H1 (cell line): ENCODE data around the gene TSHR.

ENCODE experiments used
- JUND ChIP-seq: IDR thresholded peaks from 2 replicates; pipeline ENCODE4 v1.6.1; 2011; ENCODE audit warnings: mild to moderate bottlenecking, improper control_type of control experiment, low read length
- KDM1A ChIP-seq: fragments of 200-600, 300-600 bp; sonication (generic); IDR thresholded peaks from 2 replicates; pipeline ENCODE4 v1.7.1; 2016; ENCODE audit warnings: mild to moderate bottlenecking, low read length, borderline replicate concordance
- TF ChIP-seq, protein P1 (sequence below), 3 experiments: IDR thresholded peaks; 1 replicate in 2 of 3; 2 replicates in 1 of 3; pipeline versions ENCODE4 v1.5.1 to v1.6.1; 2011; ENCODE audit warnings: low read length in 3 of 3, mild to moderate bottlenecking in 3 of 3, inconsistent platforms in 2 of 3, low read depth in 1 of 3, moderate library complexity in 1 of 3; ENCODE audit not compliant: insufficient read depth in 1 of 3; ENCODE audit errors: control extremely low read depth in 1 of 3

DNA sequence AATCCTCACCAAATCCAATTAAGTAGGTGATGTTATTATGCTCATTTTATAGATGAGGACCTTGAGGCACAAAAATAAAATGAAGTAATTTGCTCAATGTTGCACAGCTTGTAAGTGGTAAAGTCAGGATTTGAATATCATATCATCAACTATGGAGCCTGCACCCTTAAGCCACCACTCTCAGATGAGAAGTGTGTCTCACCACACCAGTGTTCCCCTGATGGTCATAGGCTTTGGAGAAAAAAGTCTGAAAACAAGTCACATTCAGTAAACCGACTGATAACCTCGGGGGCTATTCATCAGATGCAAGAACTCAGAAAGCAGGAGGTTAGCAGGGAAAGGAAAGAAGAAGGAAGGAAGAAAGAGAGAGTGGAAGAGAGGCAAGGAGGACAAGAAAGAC is 2.8 kb downstream of the TSHR start:
- TF ChIP-seq KDM1A (no peak), JUND (no peak)
- TF ChIP-seq, protein P1, sequence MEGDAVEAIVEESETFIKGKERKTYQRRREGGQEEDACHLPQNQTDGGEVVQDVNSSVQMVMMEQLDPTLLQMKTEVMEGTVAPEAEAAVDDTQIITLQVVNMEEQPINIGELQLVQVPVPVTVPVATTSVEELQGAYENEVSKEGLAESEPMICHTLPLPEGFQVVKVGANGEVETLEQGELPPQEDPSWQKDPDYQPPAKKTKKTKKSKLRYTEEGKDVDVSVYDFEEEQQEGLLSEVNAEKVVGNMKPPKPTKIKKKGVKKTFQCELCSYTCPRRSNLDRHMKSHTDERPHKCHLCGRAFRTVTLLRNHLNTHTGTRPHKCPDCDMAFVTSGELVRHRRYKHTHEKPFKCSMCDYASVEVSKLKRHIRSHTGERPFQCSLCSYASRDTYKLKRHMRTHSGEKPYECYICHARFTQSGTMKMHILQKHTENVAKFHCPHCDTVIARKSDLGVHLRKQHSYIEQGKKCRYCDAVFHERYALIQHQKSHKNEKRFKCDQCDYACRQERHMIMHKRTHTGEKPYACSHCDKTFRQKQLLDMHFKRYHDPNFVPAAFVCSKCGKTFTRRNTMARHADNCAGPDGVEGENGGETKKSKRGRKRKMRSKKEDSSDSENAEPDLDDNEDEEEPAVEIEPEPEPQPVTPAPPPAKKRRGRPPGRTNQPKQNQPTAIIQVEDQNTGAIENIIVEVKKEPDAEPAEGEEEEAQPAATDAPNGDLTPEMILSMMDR (IDR thresholded peaks at IDR 0.05; ENCODE audit: control extremely low read depth in 1 of 3, insufficient read depth in 1 of 3, low read depth in 1 of 3, low read length in 3 of 3): no peak
